Cardiac atrium fibroblast (primary cell): Measurements from ENCODE around the gene ITPRIP. TPM values are rescaled to one million over a fixed set of nuclear protein-coding genes. Genes with fewer than 3 reads are reported as not detected.

Experiments used
- total RNA-seq: library from RNA; depleted of rRNA; stranded (reverse); fragments of >200 nt; gene quantifications from 2 replicates; pipeline ENCODE4 v1.2.3, GENCODE V29; 2015

Gene ITPRIP, protein sequence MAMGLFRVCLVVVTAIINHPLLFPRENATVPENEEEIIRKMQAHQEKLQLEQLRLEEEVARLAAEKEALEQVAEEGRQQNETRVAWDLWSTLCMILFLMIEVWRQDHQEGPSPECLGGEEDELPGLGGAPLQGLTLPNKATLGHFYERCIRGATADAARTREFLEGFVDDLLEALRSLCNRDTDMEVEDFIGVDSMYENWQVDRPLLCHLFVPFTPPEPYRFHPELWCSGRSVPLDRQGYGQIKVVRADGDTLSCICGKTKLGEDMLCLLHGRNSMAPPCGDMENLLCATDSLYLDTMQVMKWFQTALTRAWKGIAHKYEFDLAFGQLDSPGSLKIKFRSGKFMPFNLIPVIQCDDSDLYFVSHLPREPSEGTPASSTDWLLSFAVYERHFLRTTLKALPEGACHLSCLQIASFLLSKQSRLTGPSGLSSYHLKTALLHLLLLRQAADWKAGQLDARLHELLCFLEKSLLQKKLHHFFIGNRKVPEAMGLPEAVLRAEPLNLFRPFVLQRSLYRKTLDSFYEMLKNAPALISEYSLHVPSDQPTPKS
- 18.0 and 18.4 TPM in 2 replicates for total RNA-seq

DNA sequence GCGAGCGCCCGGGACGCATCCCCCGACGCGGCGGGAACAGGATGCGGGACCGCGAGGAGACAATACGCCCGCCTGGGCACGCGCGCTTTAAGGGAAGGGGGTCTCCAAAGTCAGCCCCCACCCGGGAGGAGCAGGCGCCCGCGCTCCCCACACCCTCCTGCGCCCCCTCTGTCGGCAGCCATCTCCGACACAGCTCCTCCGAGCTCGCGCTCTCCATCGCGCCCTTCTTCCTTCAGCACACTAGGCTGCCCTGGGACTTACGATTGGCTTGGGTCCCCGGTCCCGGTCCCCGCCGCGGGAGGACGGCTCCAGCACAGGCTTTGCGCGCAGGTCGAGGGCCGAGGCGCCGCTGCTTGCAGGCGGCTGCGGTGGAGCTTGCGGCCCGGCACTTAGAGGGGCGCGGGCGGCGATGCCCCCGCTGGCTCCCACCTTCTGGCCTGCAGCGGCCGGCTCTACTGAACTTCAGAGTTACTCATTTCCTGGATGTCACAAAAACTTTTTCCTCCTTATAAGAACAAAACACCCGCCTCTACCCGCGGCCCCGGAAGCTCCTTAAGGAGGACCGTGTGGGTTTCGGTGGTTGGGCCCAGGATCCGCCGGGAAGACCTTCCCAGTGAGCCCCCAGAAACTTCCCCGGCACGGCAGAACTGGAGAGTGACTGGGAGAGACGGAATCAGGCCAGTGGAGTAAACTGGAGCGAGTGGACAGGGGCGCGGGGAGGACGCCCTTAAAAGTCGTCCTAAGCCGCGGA is at the start of gene ITPRIP:
ITPRIP (minus strand) TSS at position 481 of the 751 bp plus-strand sequence. CDS start 22,414 bp downstream, outside the sequence.

DNA sequence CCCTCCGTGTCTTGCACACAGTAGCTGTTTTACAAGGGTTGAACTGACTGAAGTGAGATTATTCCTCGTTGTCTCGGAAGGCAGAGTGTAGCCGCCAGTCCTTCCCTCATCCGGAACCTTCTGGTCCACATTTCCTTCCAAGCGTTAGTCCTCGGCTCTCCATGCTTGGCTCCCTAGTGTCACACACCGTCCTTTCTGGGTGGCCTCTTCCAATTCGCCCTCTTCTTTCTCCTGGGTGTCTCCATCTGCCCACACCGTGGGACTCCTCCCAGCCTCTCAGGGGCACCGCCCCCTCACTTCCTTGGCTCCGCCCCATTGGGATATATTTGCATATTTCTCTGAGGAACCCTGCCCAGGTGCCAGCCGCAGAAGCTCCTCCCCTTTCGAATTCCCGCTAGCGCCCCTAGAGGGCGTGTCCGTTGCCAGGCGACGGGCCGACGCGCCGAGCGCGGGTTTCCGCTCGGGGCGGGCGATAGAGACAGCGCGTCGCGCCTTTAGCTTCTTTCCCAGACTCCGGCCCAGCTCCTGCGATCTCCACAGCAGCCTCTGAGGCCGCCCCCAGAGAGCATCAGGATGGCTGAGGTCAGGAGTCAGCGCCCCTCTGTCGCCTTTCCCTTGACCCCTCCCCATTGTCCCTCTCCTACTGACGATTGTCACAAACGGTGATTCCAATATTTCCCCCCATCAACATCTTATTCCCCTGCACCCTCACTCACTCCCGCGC is 15.2 kb upstream of the ITPRIP start, which contains the start of gene CFAP58:
CFAP58 (plus strand) TSS at position 509 of the 724 bp plus-strand sequence; CDS start at position 574, 65 bp downstream.

DNA sequence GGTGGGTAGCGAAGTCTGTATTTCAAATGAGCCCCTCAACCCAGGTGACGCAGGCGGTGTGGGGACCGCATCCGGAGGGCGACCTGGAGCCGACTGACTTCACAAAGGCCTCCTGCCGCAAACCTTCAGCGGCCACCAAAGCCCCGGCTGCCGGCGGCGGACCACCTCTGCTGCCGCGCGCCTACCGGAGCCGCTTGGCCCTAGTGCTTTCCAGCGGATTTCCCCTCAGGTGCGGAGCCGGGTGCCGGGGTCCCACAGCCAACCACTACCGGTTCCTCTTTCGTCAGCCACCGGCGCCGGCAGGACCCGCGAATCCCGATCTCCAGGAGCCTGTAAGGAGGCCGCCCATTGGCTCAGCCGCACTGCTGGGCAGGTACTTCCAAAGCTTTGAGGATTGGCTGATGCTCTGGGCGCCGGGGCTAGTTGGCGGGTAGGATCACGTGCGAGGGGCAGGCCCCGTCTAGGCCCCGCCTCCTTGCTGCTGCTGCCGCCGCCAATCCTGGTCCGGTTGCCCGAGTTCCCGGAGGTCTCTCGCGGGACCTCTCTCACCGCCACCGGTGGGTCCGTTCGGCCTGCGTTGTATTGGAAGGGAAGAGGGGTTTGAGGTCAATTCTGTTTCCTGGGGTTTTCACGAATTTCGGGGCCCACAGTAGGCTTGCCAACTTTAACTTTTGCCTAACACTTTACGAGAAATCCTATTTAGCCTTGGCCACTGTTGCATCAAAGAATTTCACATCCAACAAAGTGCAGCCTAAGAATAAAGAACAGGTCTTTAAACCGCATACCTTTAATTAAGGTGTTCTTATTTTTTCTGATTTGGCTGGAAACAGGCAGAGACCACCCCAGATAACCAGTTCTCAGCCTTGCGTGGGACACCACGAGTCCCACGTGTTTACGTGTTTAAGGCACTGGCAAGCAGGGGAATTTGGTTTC is 69.3 kb downstream of the ITPRIP start, which contains the start of gene GSTO2:
GSTO2 (plus strand) TSS at position 472 of the 933 bp plus-strand sequence. CDS start 5,732 bp downstream, outside the sequence.

Other genes with a start within 250 kb of the ITPRIP start
- 7.1 and 10.7 TPM in 2 replicates for gene SFR1, start 216.3 kb downstream of the ITPRIP start, total RNA-seq
- gene CFAP43, start 106.1 kb downstream of the ITPRIP start, total RNA-seq, result not detected in 2 replicates
- 159 and 195 TPM in 2 replicates for gene GSTO1, start 83.6 kb downstream of the ITPRIP start, total RNA-seq
- gene GSTO2, start 69.3 kb downstream of the ITPRIP start, total RNA-seq, result 0.32 and 0.36 TPM in 2 replicates
- under 0.01 TPM in 1 of 2 replicates, not detected in the other for gene CFAP58, start 15.4 kb upstream of the ITPRIP start, total RNA-seq